Stimulated activated CD8-positive, alpha-beta memory T cell treated with anti-CD3 and anti-CD28 coated beads, Interleukin-15, amount 100 ng/mL, for 1 hour (primary cell): Measurements from ENCODE around the gene BBX.

Experiments
- DNase-seq: peaks from one replicate; pipeline ENCODE4 v3.0.0-alpha.2; 2020; ENCODE audit warnings: low read depth

Gene BBX

DNA sequence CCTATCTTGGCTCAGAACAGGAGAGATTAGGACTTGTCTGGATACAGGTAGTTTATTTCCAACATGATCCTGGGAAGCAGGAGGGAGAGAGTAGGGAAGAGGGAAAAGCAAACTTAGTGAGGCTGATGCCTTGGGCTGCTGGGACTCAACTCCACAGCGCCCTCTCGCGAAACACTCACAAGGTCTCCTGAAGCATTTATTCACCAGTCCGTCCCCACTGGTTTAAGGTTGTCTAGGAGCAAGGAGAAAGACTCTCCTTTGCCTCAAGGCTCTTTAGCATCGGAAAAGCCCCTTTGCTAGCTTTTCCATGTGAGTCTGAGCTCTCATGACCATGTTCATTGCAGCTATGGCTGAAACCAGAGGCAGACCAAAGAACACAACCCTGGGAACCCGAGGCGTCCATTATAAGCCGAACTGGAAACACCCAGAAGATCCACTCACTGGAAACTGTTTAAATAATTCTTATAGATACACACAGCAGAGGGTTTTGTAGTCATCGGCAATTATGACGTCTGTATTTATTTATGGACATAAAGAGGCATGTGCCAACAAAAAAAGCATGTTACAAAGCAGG is 323.6 kb downstream of the BBX start:
- DNase-seq = no peak

DNA sequence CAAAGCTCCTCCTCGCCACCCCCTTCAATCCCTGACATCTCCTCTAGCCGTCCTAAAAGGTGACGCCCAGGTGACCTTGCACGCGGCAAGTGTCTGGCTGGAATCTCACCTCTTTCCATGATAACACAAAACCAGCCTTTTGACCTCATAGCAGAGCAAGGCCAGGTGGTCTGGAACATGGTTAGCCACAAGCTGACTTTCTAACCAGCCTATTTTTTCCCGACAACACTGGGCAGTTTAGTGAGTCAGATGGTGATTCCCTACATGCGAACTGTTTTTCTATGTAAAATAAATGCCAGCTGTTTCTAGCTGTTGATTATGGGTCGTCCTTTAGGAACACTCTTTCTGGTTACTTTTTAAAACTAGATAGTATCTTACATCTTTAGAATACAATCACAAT is 325.0 kb downstream of the BBX start:
- DNase-seq = no peak

DNA sequence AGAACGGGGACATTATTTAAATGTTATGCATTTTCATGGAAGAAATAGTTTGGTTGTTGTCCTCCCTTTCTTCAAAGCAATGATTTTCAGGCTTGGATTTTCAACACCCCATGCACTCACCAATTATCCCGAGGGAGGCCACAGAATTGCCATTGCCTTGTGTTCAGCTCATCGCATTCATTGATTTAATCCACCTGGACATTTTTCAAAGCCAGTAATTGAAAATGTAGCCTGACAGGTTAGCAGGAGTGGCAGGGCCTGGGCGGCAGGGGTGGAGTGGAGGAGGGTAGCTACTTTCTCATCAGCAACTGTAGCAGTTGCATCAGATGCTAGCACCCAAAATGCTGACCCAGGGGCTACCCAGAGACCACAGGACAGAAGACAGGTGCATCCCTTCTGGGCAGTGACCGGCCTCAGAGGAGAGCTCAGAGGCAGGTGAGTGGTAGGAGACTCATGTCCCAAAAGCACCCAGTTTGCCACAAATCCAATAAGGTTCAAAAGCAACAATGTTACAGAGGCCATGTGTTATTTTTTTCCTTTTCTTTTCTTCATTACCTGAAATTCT is 325.7 kb downstream of the BBX start:
- DNase-seq = no peak

DNA sequence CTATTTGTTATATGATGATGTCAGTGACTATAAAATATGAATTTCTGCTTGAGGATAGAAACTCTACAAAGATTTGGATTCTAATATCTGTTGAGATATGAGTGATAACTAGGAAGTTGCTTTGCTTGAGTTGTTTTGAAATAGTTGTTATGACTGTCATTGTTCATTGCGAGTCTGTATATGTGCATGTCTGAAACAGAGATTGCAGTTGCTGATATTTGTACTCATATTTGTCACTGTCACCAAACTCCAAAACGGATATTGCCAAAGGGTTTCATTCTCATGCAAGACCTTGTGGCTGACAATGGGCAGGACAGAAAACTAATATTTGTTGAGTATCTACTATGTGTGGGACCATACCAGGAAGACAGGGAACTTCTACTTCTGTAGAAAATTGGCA is 327.9 kb downstream of the BBX start:
- DNase-seq = no peak

DNA sequence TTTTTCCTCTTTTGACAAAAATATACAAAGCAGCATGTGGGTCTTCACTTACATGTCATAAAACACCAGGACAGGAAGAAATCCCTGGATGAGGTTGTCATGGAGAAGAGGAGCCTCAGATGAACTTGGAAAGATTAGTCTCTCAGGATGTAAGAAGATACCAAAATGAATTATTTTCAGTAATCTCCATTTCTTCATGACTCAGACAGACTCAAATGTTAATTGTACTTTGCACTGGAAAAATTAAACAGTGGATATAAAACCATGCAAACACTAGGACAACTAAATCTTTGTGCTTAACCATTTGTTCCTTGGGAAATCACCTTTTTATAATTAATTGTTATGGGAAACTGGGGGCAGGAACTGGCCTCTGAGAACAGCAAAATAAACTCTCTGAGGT is 331.1 kb downstream of the BBX start:
- no peak for DNase-seq

DNA sequence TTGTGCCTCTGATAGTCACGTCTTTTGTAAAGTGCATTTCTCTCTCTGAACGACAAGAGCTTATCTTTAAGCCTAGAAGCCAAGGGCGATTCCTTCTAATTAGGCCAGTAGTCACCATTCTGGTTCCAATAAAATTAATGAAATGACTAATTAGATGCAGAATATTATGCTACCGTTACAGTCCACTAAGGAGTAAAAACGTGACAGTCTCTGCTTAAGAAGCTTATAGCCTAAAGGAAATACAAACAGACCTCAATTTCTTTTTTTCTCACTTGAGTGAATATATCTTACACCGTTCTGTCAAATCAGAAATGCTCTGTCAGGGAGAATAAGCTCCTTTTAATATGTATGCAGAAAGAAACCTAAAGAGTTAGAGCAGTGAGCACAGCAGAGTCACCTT is 332.0 kb downstream of the BBX start:
- DNase-seq = no peak

DNA sequence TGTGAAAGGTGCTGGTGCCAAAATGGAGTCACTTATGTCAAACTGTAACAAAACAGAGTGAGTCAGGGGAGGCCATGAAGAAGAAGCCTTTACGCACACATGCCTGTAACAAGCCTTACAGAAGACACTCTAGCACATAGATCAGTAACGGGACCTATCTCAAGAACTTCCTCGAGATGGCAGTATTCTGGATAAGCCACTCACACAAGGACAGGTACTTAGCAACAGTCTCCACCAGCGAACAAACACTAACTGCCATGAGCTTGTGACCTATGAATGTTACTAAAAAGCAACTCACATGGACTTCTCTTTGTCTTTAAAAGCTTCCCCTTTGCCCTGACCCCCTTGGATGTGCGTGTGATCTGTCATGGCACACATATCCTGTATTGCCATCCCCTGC is 332.9 kb downstream of the BBX start:
- no peak for DNase-seq

DNA sequence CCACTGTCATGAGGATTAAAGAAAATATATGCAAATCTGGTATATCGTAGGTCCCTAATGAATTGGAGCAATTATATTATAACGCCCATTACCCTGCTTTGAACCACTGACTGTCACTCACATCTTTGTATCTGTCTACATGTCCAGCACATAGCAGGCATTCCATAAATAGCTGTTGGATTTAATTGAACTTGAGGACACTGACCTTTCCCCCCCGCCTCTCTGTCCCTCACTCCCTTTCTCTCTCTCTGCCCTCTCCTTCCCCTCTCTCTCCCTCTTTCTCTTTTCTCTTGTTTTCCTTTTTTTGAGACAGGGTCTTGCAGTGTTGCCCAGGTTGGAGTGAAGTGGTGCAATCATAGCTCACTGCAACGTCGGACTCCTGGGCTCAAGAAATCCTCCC is 335.1 kb downstream of the BBX start:
- DNase-seq = no peak

DNA sequence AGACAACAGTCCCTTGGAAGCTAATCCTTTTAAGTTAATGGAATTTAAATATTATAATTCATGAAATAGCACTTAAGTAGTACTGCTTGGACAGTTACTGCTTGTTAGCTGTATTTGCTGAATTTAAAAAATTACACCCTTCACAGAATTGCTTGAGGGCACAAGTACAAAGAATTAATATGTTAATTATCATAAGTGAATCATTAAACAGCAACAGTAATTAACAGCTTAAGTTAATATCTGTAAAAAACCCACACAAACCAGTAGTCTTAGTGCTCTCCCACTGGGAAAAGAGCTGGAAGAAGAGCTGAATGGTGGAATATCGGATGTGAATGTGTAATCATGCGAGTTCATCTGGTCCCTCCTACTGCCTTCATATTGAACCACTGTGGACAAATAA is 336.1 kb downstream of the BBX start:
- no peak for DNase-seq
